ENCODE results near the gene CFAP157.

Gene CFAP157

DNA sequence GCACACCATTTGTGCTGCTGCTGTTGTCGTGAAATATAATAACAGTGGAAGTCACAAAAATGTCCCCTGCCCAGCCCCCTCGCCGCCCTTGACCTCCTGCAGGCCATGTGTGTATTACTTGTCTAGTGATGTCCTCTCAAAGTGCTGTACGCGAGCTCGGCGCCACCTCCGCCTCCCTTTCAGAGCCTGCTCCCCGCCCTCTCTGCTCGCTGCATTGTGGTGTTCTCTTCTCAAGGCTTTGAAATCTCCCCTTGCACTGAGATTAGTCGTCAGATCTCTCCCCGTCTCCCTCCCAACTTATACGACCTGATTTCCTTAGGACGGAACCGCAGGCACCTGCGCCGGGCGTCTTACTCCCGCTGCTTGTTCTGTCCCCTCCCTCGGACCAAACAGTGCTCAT is 14.7 kb upstream of the CFAP157 start:
- in situ Hi-C loops (cut with MboI; ENCODE audit: low sequenced_read_pairs), result no loop called here

DNA sequence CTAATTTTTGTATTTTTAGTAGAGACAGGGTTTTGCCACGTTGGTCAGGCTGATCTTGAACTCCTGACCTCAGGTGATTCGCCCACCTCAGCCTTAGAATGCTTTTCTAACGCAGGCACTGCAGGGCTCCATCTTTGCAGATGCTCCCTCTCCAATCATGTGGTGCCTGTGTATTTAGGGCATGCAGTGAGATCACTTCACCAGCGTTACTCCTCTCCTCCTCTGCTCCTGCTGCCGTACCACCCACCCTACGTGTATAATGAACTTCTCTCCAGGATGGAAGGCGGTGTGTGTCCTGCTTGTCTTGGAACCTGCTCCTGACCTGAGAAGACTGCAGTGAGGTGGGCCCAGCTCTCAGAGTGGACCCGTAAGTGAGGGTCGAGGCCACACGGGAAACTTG is 13.6 kb upstream of the CFAP157 start:
- in situ Hi-C loops (cut with MboI; ENCODE audit: low sequenced_read_pairs), result no loop called here

DNA sequence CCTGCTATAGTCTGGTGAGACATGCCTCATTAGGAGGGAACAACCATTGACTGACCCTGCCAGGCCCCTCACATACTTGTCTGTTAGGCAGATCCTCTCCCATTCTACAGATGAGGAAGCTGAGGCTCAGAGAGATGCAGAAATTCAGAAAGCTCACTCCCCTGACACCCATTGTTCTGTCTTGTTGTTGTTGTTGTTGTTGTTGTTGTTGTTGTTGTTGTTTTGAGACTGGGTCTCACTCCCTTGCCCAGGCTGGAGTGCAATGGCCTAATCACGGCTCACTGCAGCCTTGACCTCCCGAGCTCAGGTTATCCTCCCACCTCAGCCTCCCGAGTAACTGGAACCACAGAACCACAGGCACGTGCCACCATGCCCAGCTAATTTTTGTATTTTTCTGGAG is 13.1 kb upstream of the CFAP157 start:
- in situ Hi-C loops (cut with MboI; ENCODE audit: low sequenced_read_pairs), result no loop called here

DNA sequence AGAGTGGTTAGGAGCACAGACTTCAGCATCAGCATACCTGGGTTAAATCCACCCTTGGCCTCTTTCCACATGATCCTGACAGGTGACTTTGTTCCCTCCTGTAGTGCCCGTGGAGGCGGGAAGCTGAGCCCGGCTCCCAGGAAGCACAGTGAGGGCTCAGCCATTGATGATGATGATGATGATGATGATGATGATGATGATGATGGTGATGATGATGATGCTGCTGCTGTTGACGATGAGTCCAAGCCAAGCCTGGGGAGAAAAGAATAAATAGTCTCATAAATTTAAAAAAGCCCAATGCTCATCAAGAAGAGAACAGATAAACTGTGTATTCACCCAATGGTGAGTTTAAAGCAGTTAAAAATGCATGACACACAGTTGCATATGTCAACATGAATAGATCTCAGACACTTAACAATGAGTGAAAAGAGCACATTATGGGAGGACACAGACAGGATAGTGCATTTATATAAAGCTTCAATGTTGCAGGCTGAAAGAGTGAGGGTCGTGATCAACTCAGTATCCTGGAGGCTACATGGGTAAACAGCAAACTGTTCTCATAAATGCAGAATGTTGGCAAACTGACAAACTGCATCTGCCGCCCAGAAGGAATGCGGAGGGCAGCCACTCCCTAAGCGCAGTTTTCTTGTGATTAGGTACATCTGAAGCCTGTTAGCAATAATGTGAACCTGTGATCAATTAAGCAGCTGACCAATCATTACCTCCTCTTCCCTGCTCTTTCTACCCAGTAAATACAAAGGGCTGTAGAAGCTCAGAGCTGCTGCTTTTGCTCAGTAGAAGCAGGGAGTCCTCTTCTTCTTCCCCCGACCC is 11.7 kb upstream of the CFAP157 start:
- in situ Hi-C loops (cut with MboI; ENCODE audit: low sequenced_read_pairs), result no loop called here

DNA sequence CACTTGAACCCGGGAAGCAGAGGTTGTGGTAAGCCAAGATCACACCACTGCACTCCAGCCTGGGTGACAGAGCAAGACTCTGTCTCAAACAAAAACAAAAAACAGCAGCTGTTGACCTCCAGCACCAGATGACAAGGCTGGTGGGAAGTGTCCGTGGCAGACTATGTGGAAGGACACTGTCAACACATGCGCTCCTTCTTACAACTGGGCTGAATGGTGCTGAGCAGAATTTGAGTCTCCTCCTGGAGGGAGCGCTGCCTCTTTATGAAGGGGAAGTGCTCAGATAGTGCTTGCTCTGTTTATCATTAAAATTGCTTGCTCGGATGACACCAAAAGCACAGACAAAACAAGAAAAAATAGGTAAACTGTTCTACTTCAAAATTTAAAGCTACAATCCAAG is 9.2 kb upstream of the CFAP157 start:
- in situ Hi-C loops (cut with MboI; ENCODE audit: low sequenced_read_pairs), result no loop called here

DNA sequence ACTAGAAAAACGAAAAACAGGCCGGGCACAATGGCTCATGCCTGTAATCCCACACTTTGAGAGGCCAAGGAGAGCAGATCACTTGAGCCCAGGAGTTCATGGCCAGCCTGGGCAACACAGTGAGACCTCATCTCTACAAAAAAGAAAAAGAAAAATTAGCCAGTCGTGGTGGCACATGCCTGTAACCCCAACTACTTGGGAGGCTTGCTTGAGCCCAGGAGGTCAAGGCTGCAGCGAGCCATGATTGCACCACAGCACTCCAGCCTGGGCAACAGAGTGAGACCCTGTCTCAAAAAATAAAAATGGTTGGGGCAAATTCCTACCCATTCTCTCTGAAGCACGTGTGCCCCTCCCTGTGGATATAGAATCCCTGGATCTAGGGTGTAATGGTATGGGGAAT is 8.4 kb upstream of the CFAP157 start:
- in situ Hi-C loops (cut with MboI; ENCODE audit: low sequenced_read_pairs), result no loop called here

GRCh38 chr9:127698985-127699670 is 7.7 kb upstream of the CFAP157 start:
- in situ Hi-C loops (cut with MboI; ENCODE audit: low sequenced_read_pairs), result no loop called here

- in situ Hi-C loops (cut with MboI; ENCODE audit: low sequenced_read_pairs), result no loop called here
Measured at GRCh38 chr9:127700140-127700539, 6.6 kb upstream of the CFAP157 start.

GRCh38 chr9:127700594-127701255 is 6.1 kb upstream of the CFAP157 start:
- in situ Hi-C loops (cut with MboI; ENCODE audit: low sequenced_read_pairs), result no loop called here

DNA sequence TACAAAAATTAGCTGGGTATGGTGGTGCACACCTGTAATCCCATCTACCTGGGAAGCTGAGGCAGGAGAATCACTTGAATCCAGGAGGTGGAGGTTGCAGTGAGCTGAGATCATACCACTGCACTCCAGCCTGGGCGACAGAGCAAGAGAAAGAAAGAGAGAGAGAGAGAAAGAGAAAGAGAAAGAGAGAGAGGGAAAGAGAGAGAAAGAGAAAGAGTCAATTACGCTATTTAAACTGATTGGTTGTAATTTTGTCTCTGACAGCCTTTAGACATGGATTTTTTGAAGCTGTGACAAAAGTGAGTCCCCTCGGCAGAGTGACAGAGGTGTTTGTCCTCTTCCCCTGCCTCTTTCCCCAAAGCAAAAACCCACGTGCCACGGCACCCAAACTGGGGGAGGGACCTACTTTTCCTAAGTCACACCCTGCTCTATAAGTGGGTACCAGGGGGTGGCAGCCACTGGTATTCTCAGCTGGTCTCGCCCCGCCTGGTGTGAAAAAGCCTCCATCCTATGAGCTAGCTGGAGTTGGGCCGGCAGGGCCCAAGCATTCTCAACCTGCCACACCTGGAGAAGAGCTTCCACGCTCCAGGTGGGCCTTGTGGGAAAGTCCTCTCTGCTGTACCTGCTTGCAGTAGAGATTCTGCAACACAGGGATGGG is 3.4 kb upstream of the CFAP157 start:
- in situ Hi-C loops (cut with MboI; ENCODE audit: low sequenced_read_pairs), result no loop called here

- in situ Hi-C loops (cut with MboI; ENCODE audit: low sequenced_read_pairs), result no loop called here
Measured at GRCh38 chr9:127705577-127706379, 1.0 kb upstream of the CFAP157 start.

DNA sequence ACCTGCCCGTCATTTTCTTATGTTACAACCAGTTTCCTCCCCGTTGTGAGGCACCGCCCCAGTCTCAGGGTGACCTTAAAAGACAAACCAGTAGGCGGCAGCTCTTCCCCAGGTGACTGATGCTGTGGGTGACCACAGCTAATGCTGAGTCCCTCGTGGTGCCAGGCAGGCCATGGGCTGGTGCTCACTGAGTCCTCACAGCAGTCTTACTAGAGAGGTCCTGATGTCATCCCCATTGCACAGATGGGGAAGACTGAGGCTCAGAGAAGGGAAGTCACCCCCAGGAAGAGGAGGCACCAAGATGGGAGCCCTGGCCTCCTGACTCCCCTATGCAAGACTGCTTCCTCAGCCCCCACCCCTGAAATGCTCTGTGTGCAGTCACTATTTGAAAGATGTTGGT is 978 bp downstream of the CFAP157 start:
- in situ Hi-C loops (cut with MboI; ENCODE audit: low sequenced_read_pairs), result no loop called here

- in situ Hi-C loops (cut with MboI; ENCODE audit: low sequenced_read_pairs), result no loop called here
Measured at GRCh38 chr9:127708952-127709587, 2.3 kb downstream of the CFAP157 start.

- in situ Hi-C loops (cut with MboI; ENCODE audit: low sequenced_read_pairs), result no loop called here
Measured at GRCh38 chr9:127710204-127710783, 3.5 kb downstream of the CFAP157 start.

DNA sequence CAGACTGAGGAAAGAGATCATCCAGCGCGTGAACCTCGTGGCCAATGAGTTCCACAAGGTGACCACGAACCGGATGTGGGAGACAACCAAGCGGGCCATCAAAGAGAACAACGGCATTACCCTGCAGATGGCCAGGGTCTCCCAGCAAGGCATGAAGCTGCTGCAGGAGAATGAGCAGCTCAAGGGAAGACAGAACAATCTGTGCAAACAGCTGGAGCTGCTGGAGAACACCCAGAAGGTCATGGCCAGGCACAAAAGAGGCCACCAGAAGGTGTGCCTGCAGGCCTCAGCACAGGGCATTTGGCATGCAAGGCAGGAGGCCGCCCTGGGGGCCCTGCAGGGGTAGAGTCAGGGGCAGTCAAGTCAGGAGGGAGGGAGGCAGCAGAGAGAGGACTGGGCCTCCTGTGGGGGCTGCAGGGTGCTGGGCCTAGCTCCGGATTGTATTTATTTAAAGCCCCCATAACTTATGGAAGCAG is 4.5 kb downstream of the CFAP157 start:
- in situ Hi-C loops (cut with MboI; ENCODE audit: low sequenced_read_pairs), result no loop called here

DNA sequence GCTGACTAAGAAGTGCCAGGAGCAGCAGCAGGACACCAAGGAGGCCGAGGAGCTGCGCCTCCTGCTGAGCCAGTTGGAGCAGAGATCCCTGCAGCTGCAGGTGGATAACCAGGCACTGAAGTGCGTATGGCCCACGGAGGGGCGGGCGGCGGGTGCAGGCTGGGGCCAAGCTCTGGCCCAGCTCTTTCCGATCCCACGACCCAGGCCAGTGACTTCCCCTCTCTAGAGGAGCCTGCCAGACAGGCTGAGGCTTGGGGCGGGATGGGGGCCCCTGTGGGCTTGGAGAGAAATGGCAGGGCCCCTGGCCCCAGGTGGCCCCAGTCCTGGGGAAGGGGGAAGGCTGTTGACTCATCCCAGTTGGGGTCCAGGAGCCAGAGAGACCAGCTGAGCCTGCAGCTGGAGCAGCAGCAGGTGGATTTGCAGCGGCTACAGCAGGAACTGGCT is 5.1 kb downstream of the CFAP157 start:
- in situ Hi-C loops (cut with MboI; ENCODE audit: low sequenced_read_pairs), result no loop called here

DNA sequence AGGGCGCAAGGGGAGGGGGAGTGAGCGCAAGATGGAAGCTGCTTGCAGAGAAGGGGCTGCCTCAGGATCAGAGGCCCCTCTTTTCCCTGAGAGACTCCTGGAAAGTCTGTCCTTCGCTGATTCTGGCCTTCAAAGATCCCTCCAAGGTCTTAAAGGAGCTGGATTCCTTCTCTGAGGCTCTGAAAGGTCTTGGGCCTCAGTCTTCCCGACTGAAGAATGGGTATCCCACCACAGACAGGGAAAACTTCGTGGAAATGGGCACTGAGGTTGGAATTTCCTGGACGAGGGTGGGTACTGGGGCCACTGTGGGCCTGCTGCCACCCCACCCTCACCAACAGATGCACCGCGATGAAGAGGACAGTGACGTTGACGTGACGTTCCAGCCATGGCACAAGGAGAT is 5.6 kb downstream of the CFAP157 start:
- in situ Hi-C loops (cut with MboI; ENCODE audit: low sequenced_read_pairs), result no loop called here

- in situ Hi-C loops (cut with MboI; ENCODE audit: low sequenced_read_pairs), result no loop called here
Measured at GRCh38 chr9:127712867-127713266, 6.1 kb downstream of the CFAP157 start.

- in situ Hi-C loops (cut with MboI; ENCODE audit: low sequenced_read_pairs), result no loop called here
Measured at GRCh38 chr9:127714020-127714750, 7.4 kb downstream of the CFAP157 start.
